Activated CD4-positive, alpha-beta T cell treated with anti-CD3 and anti-CD28 coated beads for 36 hours (primary cell): ENCODE results near the gene HMCN2. TPM values are rescaled to one million over a fixed set of nuclear protein-coding genes. Genes with fewer than 3 reads are reported as not detected.

Experiments used
- ATAC-seq: fragments of 200-7000 bp; cut with Tn5 transposase; one replicate; pipeline ENCODE4 v1.10.0; 2021; ENCODE audit warnings: mild to moderate bottlenecking, moderate library complexity
- CTCF ChIA-PET: fragments of 350-600 bp; sonication (Branson Sonifier 250); formaldehyde crosslinking; loops from one replicate; lab custom pipeline; 2021; ENCODE audit warnings: antibody characterized with exemption; lab: Charles Lee
- POLR2A ChIA-PET: fragments of 350-600 bp; sonication (Branson Sonifier 250); formaldehyde crosslinking; loops from one replicate; lab custom pipeline; 2021; ENCODE audit warnings: antibody characterized with exemption, inconsistent platforms; lab: Charles Lee
- DNase-seq: peaks from one replicate; pipeline ENCODE4 v3.0.0-alpha.2; 2020
- H3K27ac Mint-ChIP-seq: one replicate; pipeline ENCODE4 v1.8.0; 2021; ENCODE audit warnings: mixed read lengths
- H3K27me3 Mint-ChIP-seq: one replicate; pipeline ENCODE4 v1.8.0; 2021; ENCODE audit warnings: mixed read lengths
- H3K36me3 Mint-ChIP-seq: one replicate; pipeline ENCODE4 v1.8.0; 2021; ENCODE audit warnings: low read depth, mixed read lengths
- H3K4me1 Mint-ChIP-seq: one replicate; pipeline ENCODE4 v1.8.0; 2021; ENCODE audit warnings: mixed read lengths
- H3K4me3 Mint-ChIP-seq: one replicate; pipeline ENCODE4 v1.8.0; 2021; ENCODE audit warnings: mild to moderate bottlenecking, moderate library complexity, mixed read lengths
- H3K9me3 Mint-ChIP-seq: one replicate; pipeline ENCODE4 v1.8.0; 2021; ENCODE audit warnings: low read depth, mixed read lengths
- intact Hi-C, 2 experiments: fragments of 100-400 bp; cut with DNase I in 1 of 2; cut with micrococcal nuclease in 1 of 2; formaldehyde crosslinking; loops; one replicate each; pipeline versions ENCODE4 v1.14.2 to v1.15.1; 2022 to 2024; cut with DNase I, micrococcal nuclease
- total RNA-seq, 2 experiments: library from RNA; stranded (reverse); gene quantifications; one replicate each; pipeline ENCODE4 v1.2.3, GENCODE V29; 2021

HMCN2 gene
- total RNA-seq, 2 experiments from 2014 or later: 0.05 TPM

DNA sequence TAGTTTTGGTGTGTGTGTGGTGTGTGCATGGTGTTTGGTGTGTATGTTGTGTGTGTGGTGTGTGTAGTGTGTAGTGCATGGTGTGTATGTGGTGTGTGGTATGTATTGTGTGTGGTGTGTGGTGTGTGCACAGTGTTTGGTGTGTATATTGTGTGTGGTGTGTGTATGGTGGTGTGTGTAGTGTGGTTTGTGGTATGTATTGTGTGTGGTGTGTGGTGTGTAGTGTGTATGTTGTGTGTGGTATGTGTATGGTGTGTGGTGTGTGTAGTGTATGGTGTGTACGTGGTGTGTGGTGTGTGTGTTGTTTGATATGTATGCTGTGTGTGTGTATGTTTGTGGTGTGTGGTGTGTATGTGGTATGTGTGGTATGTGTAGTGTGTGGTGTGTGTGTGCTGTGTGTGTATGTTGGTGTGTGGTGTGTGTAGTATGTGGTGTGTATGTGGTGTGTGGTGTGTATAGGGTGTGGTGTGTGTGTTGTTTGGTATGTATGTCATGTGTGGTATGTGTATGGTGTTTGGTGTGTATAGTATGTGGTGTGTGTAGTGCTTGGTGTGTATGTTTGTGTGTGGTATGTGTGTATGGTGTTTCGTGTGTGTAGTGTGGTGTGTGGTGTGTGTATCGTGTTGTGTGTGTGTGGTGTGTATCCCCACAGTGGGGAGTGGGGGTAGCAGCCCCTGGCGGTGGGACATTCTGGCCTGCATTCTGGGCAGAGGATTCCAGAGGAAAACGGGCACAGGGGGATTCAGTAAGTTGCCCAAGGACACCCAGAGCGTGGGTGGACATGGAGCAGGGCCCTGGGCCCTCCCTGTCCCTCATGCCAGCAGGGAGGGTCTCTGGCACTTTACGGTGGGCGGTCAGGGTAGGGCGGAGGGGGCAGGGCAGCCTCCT lies 79.7 kb downstream of the HMCN2 start:
- CTCF ChIA-PET: no interaction called here
- no peaks in the 10 kb centered on the region for H3K4me1 Mint-ChIP-seq

DNA sequence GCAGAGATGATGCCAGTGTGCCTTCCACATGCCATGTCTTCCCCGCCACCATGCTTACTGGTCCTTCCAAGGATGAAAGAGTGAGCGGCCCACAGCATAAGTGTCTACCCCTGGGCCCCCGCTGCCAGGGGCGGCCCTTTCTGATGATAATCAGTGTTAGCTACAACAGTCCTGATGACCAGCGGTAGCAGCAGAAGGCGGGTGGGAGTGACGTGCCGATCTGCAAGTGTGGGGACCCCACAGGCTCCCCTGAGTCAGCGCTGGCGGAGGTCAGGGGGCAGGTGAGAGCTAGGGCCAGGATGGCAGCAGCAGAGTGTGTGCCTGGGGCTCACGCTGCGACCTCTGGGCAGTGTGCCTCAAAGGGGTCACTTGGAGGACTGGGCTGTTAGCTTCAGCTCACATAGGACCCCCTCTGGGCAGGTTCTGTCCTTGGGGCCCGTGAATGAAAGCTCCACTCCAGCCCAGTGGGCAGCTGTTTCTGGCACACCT lies 80.4 kb downstream of the HMCN2 start:
- Mint-ChIP-seq H3K4me1 (no peaks in the 10 kb centered on the region), H3K4me3 (no peak overlapping the region), H3K27ac (no peak overlapping the region), H3K36me3 (no peaks in the 10 kb centered on the region), H3K27me3 (no peaks in the 10 kb centered on the region), H3K9me3 (no peaks in the 10 kb centered on the region)
- CTCF ChIA-PET: interaction anchor here (0.7 kb wide), 1 partner anchor 8 kb away, joined by 3 read pairs; no protein-coding TSS in a partner anchor
- POLR2A ChIA-PET: no interaction called here
- no peak for ATAC-seq
- intact Hi-C loops: loop anchor here in 1 of 2 experiments (10.0 kb wide), 1 partner anchor 511 kb away; the partner anchor contains the start of genes C9orf78 and USP20
- no peak for DNase-seq

More for the DNA sequence above, 79.7 kb downstream of the HMCN2 start:
- Mint-ChIP-seq H3K27ac (no peak overlapping the region), H3K4me3 (no peak overlapping the region), H3K9me3 (no peaks in the 10 kb centered on the region), H3K36me3 (no peaks in the 10 kb centered on the region), H3K27me3 (no peaks in the 10 kb centered on the region)
- no peak for DNase-seq
- POLR2A ChIA-PET: no interaction called here
- no peak for ATAC-seq
- intact Hi-C loops: loop anchor here in 1 of 2 experiments (10.0 kb wide), 1 partner anchor 510 kb away; the partner anchor contains the start of genes C9orf78 and USP20

DNA sequence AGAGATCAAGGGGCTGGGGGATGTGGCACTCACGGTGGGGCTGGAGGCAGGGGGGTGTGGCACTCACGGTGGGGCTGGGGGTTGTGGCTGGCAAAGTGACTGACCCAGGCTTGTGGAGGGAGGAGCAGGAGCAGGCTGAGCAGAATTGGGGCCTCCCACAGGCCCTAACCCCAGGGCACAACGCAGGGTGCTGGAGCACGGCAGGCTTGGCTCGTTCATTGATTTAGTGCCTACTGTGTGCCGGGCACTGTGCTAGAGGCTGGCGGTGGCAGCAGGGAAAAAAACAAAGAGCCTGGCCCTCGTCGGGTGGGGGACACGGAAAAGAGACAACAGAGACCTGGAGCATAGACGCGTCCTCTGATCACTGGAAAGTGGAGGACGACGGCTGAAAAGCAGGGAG lies 80.9 kb downstream of the HMCN2 start:
- Mint-ChIP-seq H3K4me3 (no peak overlapping the region), H3K9me3 (no peaks in the 10 kb centered on the region), H3K27ac (no peak overlapping the region), H3K27me3 (no peaks in the 10 kb centered on the region), H3K36me3 (no peaks in the 10 kb centered on the region), H3K4me1 (no peaks in the 10 kb centered on the region)
- no peak for DNase-seq
- intact Hi-C loops: loop anchor here in 1 of 2 experiments (10.0 kb wide), 1 partner anchor 512 kb away; the partner anchor contains the start of genes C9orf78 and USP20
- ATAC-seq: no peak
- ChIA-PET CTCF (interaction anchor here (0.7 kb wide), 1 partner anchor 8 kb away, joined by 3 read pairs; no protein-coding TSS in a partner anchor), POLR2A (no interaction called here)

DNA sequence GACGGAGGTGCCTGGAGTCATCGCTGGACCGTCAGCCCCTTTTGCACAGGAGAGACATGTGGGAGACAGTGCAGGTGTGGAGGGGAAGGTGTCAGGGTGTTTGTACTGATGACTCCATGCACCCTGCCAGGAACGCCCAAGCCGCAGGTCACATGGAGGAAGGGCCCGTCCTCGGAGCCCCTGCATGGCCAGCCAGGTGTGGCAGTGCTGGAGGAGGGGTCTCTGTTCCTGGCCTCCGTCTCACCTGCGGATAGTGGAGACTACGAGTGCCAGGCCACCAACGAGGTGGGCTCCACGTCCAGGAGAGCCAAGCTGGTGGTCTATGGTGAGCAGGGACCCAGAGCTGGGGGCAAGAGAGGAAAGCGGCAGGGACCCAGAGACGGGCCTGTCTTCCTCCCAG lies 81.5 kb downstream of the HMCN2 start:
- POLR2A ChIA-PET: no interaction called here

DNA sequence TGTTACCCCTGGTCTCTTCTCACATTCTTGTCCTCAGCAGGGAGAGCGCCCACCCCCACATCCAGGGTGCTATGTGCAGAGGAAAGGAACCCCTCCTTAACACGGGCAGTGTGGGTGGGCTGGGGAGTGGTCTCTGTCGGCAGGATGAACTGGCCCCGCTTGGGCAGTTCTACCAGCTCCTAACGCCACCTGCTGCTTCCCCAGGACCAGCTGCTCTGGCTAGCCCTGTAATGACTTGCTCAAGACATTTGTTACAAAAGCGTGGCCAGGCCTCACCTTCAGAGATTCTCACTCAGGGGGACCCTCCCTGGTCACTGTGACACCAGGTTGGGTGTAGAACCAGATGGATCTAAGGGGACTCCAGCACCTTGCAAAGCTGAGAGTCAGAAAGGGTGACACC lies 82.4 kb downstream of the HMCN2 start:
- ATAC-seq (no peak), DNase-seq (no peak)
- intact Hi-C loops: loop anchor here in 1 of 2 experiments (10.0 kb wide), 1 partner anchor 513 kb away; the partner anchor contains the start of genes C9orf78 and USP20
- H3K27me3 Mint-ChIP-seq: no peaks in the 10 kb centered on the region
- H3K27ac Mint-ChIP-seq: no peak overlapping the region
- no peaks in the 10 kb centered on the region for H3K4me1 Mint-ChIP-seq
- H3K36me3 Mint-ChIP-seq: no peaks in the 10 kb centered on the region
- H3K4me3 Mint-ChIP-seq: no peak overlapping the region
- ChIA-PET POLR2A (no interaction called here), CTCF (no interaction called here)
- no peaks in the 10 kb centered on the region for H3K9me3 Mint-ChIP-seq

More for the DNA sequence above, 81.5 kb downstream of the HMCN2 start:
- Mint-ChIP-seq H3K27ac (no peak overlapping the region), H3K27me3 (no peaks in the 10 kb centered on the region), H3K36me3 (no peaks in the 10 kb centered on the region), H3K4me1 (no peaks in the 10 kb centered on the region), H3K9me3 (no peaks in the 10 kb centered on the region), H3K4me3 (no peak overlapping the region)
- intact Hi-C loops: loop anchor here in 1 of 2 experiments (10.0 kb wide), 1 partner anchor 512 kb away; the partner anchor contains the start of genes C9orf78 and USP20
- DNase-seq (no peak), ATAC-seq (no peak)
- CTCF ChIA-PET: no interaction called here

DNA sequence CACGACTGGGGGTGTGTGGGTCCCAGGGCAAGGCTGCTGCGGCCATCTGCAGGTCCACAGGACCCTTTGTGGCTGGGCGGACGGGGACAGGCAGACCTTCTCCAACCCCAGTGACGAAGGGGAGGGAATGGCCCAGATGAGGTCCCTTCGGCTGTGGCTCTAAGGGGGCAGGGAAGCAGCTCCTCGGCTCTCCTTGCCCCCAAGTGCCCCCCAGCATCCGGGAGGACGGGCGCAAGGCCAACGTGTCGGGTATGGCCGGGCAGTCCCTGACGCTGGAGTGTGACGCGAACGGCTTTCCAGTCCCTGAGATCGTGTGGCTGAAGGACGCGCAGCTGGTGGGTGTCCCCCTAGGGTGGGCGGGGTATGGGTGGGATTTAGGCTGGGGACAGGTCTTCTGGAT lies 82.8 kb downstream of the HMCN2 start:
- Mint-ChIP-seq H3K4me1 (no peaks in the 10 kb centered on the region), H3K27me3 (no peaks in the 10 kb centered on the region), H3K36me3 (no peaks in the 10 kb centered on the region), H3K9me3 (no peaks in the 10 kb centered on the region), H3K27ac (no peak overlapping the region), H3K4me3 (no peak overlapping the region)
- ChIA-PET POLR2A (no interaction called here), CTCF (no interaction called here)
- ATAC-seq (no peak), DNase-seq (no peak)
- intact Hi-C loops: loop anchor here in 1 of 2 experiments (10.0 kb wide), 1 partner anchor 514 kb away; the partner anchor contains the start of genes C9orf78 and USP20

DNA sequence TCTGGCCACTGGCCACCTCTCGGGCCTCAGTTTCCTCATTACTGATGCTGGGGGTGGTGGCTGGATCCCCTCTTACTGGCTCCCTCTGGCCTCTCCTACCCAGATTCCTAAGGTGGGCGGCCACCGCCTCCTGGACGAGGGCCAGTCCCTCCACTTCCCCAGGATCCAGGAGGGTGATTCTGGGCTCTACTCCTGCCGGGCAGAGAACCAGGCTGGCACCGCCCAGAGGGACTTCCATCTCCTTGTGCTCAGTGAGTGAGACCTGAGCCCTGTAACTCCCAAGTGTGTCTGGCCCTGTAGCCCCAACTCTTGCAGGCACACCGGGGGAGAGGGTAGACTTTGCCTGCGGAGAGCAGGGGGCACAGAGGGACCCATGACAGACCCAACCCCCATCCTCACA lies 83.3 kb downstream of the HMCN2 start:
- Mint-ChIP-seq H3K4me1 (no peaks in the 10 kb centered on the region), H3K4me3 (no peak overlapping the region), H3K9me3 (no peaks in the 10 kb centered on the region), H3K36me3 (no peaks in the 10 kb centered on the region), H3K27ac (no peak overlapping the region), H3K27me3 (no peaks in the 10 kb centered on the region)
- intact Hi-C loops: loop anchor here in 1 of 2 experiments (10.0 kb wide), 1 partner anchor 514 kb away; the partner anchor contains the start of genes C9orf78 and USP20
- ChIA-PET POLR2A (no interaction called here), CTCF (no interaction called here)
- no peak for DNase-seq
- ATAC-seq: no peak

DNA sequence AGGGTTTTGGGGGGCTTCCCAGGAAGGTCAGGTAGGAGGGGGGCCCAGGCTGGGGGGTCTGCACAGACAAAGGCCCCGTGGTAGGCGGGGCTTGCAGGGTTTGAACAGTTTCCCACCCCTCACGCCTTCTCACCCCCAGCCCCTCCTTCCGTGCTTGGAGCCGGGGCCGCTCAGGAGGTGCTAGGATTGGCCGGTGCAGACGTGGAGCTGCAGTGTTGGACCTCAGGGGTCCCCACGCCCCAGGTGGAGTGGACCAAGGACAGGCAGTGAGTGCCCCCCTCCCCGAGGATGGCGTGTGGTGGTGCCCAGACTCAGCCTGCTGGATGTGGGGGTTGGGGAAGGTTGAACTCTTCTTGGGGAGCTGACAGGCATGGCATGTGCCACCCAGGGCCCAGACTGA lies 83.8 kb downstream of the HMCN2 start:
- intact Hi-C loops: loop anchor here in 1 of 2 experiments (10.0 kb wide), 1 partner anchor 515 kb away; the partner anchor contains the start of genes C9orf78 and USP20

DNA sequence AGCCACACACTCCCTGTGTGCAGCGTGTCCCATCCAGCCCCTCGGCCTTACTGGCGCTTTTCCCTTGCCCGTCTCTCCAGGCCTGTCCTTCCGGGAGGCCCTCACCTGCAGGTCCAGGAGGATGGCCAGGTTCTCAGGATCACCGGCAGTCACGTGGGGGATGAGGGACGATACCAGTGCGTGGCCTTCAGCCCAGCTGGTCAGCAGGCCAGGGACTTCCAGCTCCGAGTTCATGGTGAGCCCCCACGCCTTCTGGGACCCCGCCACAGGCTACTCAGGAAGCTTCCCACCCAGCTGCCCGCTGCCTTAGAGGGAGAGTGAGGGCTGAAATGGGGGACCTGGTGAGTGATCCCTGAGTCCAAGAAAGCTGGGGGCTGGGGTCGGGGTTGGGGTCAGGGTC lies 85.8 kb downstream of the HMCN2 start:
- intact Hi-C loops: no loop called here
- Mint-ChIP-seq H3K36me3 (no peaks in the 10 kb centered on the region), H3K27ac (no peak overlapping the region), H3K27me3 (no peaks in the 10 kb centered on the region), H3K4me3 (no peak overlapping the region), H3K4me1 (no peaks in the 10 kb centered on the region), H3K9me3 (no peaks in the 10 kb centered on the region)
- POLR2A ChIA-PET: no interaction called here
- ATAC-seq (no peak), DNase-seq (no peak)
- CTCF ChIA-PET: no interaction called here

More for the DNA sequence above, 83.8 kb downstream of the HMCN2 start:
- DNase-seq (no peak), ATAC-seq (no peak)
- Mint-ChIP-seq H3K27ac (no peak overlapping the region), H3K36me3 (no peaks in the 10 kb centered on the region), H3K9me3 (no peaks in the 10 kb centered on the region), H3K4me3 (no peak overlapping the region), H3K4me1 (no peaks in the 10 kb centered on the region), H3K27me3 (no peaks in the 10 kb centered on the region)
- ChIA-PET POLR2A (no interaction called here), CTCF (no interaction called here)

DNA sequence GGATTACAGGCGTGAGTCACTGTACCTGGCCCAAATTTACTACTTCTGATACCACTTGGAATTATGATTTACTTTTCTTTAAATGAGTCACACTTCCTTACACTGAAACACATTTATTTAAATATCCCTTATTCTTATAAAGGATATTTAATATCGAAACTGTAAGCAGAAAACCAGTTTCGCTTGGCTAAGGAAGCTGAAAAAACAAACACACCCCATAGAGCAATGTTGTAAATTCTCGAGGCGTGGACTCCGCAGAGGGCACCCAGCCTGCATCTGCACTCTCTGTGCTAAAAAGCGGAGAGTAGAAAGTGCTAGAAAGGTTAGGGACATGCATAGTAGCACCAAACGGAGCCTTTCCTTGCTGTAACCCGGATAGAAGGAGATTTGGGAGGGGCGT lies 86.5 kb downstream of the HMCN2 start:
- no peaks in the 10 kb centered on the region for H3K27me3 Mint-ChIP-seq
- intact Hi-C loops: no loop called here
- H3K9me3 Mint-ChIP-seq: no peaks in the 10 kb centered on the region
- POLR2A ChIA-PET: no interaction called here
- no peak overlapping the region for H3K4me3 Mint-ChIP-seq
- no peak overlapping the region for H3K27ac Mint-ChIP-seq
- CTCF ChIA-PET: no interaction called here
- DNase-seq (no peak), ATAC-seq (no peak)
- H3K4me1 Mint-ChIP-seq: no peaks in the 10 kb centered on the region
- no peaks in the 10 kb centered on the region for H3K36me3 Mint-ChIP-seq

DNA sequence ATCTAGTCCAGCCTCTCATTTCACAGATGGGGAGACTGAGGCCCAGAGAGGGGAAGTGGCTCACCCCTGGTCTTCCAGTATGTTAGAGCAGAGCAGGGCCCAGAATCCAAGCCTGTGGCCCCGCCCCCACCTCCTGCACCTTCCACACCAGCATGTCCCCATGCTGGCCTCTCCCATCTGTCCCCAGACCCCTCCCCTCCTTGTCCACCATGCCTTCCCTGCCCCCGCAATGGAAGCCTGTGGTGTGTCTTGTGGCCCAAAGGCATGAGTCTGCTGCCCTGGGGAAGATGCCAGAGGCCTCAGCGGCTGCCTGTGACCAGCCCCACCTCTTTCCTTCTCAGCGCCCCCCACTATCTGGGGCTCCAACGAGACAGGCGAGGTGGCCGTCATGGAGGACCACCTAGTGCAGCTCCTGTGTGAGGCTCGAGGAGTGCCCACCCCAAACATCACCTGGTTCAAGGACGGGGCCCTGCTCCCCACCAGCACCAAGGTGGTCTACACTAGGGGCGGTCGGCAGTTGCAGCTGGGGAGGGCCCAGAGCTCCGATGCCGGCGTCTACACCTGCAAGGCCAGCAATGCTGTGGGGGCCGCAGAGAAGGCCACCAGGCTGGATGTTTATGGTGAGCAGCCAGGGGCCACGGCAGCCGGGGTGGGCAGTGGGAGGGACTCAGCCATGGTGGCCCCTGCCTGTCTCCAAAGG lies 87.2 kb downstream of the HMCN2 start:
- H3K27me3 Mint-ChIP-seq: no peaks in the 10 kb centered on the region
- ChIA-PET POLR2A (no interaction called here), CTCF (no interaction called here)
- intact Hi-C loops: no loop called here
- H3K4me1 Mint-ChIP-seq: no peaks in the 10 kb centered on the region
- no peak for DNase-seq
- no peaks in the 10 kb centered on the region for H3K36me3 Mint-ChIP-seq
- no peak overlapping the region for H3K27ac Mint-ChIP-seq
- H3K9me3 Mint-ChIP-seq: no peaks in the 10 kb centered on the region
- H3K4me3 Mint-ChIP-seq: no peak overlapping the region
- no peak for ATAC-seq
